Neural cell (in vitro differentiated cells): ENCODE measurements around the gene FKBP2.

Experiments used
- EP300 ChIP-seq: fragments of 450-650 bp; conservative IDR thresholded peaks from 2 replicates; pipeline ENCODE4 v1.6.1; 2014; ENCODE audit warnings: antibody characterized with exemption, mild to moderate bottlenecking, moderate library complexity; ENCODE audit not compliant: poor library complexity, severe bottlenecking
- EZH2 ChIP-seq: fragments of 200-600, 300-800 bp; shearing (Covaris generic), sonication (generic); IDR thresholded peaks from 2 replicates; pipeline ENCODE4 v1.6.1; 2014; ENCODE audit warnings: antibody characterized with exemption, low read length, borderline replicate concordance, mild to moderate bottlenecking; ENCODE audit not compliant: insufficient read depth, poor library complexity, severe bottlenecking
- MXI1 ChIP-seq: fragments of 450-650 bp; conservative IDR thresholded peaks from 2 replicates; pipeline ENCODE4 v1.6.1; 2014; ENCODE audit warnings: antibody characterized with exemption, mild to moderate bottlenecking; ENCODE audit not compliant: poor library complexity, severe bottlenecking
- POLR2AphosphoS5 ChIP-seq: IDR thresholded peaks from 2 replicates; pipeline ENCODE4 v1.6.1; 2012
- RAD21 ChIP-seq: fragments of 450-650 bp; conservative IDR thresholded peaks from 2 replicates; pipeline ENCODE4 v1.6.1; 2014; ENCODE audit warnings: antibody characterized with exemption, mild to moderate bottlenecking, moderate library complexity
- SMC3 ChIP-seq: fragments of 450-650 bp; conservative IDR thresholded peaks from 2 replicates; pipeline ENCODE4 v1.6.1; 2014; ENCODE audit warnings: antibody characterized with exemption, mild to moderate bottlenecking, moderate library complexity; ENCODE audit not compliant: poor library complexity
- TAF1 ChIP-seq: IDR thresholded peaks from 2 replicates; pipeline ENCODE4 v1.6.1; 2012; ENCODE audit warnings: low read depth
- TF ChIP-seq, protein P1 (sequence below): fragments of 450-650 bp; IDR thresholded peaks from 2 replicates; pipeline ENCODE4 v1.5.1; 2014; ENCODE audit warnings: antibody characterized with exemption, mild to moderate bottlenecking, moderate library complexity; ENCODE audit not compliant: poor library complexity, severe bottlenecking
- TF ChIP-seq, protein P2 (sequence below): IDR thresholded peaks from 2 replicates; pipeline ENCODE4 v1.6.1; 2012; ENCODE audit warnings: borderline replicate concordance

DNA sequence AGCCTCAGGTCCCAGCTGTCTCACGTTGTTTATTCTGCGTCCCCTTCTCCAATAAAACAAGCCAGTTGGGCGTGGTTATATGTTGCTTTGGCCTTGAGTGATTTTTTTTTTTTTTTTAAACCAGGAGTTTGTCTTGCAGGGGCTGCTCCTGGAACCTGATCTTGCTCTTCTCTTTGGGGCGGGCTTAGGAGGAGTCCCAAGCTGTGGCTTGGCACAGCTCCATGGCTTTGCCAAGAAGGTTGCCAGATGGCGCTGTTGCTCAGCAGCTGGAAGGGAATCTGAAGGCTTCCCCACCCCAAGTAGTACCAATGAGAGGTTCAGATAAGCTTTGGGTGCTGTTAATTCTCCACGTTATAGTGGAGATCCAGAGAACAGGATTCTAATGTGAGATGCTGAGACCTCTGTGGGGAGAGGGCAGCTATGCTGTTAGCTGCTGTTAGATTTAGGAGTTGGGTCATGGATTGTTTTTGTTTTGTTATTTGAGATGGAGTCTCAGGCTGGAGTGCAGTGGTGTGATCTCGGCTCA lies 36.4 kb upstream of the FKBP2 start:
- TF ChIP-seq, protein P1, sequence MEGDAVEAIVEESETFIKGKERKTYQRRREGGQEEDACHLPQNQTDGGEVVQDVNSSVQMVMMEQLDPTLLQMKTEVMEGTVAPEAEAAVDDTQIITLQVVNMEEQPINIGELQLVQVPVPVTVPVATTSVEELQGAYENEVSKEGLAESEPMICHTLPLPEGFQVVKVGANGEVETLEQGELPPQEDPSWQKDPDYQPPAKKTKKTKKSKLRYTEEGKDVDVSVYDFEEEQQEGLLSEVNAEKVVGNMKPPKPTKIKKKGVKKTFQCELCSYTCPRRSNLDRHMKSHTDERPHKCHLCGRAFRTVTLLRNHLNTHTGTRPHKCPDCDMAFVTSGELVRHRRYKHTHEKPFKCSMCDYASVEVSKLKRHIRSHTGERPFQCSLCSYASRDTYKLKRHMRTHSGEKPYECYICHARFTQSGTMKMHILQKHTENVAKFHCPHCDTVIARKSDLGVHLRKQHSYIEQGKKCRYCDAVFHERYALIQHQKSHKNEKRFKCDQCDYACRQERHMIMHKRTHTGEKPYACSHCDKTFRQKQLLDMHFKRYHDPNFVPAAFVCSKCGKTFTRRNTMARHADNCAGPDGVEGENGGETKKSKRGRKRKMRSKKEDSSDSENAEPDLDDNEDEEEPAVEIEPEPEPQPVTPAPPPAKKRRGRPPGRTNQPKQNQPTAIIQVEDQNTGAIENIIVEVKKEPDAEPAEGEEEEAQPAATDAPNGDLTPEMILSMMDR, result peak; percentile 67
- TF ChIP-seq, protein P2, sequence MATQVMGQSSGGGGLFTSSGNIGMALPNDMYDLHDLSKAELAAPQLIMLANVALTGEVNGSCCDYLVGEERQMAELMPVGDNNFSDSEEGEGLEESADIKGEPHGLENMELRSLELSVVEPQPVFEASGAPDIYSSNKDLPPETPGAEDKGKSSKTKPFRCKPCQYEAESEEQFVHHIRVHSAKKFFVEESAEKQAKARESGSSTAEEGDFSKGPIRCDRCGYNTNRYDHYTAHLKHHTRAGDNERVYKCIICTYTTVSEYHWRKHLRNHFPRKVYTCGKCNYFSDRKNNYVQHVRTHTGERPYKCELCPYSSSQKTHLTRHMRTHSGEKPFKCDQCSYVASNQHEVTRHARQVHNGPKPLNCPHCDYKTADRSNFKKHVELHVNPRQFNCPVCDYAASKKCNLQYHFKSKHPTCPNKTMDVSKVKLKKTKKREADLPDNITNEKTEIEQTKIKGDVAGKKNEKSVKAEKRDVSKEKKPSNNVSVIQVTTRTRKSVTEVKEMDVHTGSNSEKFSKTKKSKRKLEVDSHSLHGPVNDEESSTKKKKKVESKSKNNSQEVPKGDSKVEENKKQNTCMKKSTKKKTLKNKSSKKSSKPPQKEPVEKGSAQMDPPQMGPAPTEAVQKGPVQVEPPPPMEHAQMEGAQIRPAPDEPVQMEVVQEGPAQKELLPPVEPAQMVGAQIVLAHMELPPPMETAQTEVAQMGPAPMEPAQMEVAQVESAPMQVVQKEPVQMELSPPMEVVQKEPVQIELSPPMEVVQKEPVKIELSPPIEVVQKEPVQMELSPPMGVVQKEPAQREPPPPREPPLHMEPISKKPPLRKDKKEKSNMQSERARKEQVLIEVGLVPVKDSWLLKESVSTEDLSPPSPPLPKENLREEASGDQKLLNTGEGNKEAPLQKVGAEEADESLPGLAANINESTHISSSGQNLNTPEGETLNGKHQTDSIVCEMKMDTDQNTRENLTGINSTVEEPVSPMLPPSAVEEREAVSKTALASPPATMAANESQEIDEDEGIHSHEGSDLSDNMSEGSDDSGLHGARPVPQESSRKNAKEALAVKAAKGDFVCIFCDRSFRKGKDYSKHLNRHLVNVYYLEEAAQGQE, result no peak
- no peak for TF ChIP-seq EZH2
- TF ChIP-seq POLR2AphosphoS5, result no peak
- TF ChIP-seq EP300, result no peak
- TF ChIP-seq TAF1, result no peak
- peak; percentile 70 for TF ChIP-seq RAD21
- TF ChIP-seq SMC3, result peak; percentile 63
- no peak for TF ChIP-seq MXI1
